ENCODE results near the gene SIAH2.

DNA sequence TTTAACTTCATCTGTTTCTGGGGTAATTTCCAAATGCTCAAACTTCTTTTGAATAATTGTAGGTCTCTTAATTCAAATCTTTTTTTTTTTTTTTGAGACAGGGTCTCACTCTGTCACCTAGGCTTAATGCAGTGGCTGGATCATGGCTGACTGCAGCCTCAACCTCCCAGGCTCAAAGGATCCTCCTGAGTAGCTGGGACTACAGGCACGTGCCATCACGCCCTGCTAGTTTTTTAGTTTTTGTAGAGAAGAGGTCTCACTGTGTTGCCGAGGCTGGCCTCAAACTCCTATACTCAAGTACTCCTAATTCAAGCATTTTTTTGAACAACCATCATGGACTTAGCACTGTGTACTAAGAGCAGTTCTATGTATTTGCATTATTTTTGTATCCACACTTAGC is 3.8 kb upstream of the SIAH2 start:
- TF ChIP-seq, protein P1, sequence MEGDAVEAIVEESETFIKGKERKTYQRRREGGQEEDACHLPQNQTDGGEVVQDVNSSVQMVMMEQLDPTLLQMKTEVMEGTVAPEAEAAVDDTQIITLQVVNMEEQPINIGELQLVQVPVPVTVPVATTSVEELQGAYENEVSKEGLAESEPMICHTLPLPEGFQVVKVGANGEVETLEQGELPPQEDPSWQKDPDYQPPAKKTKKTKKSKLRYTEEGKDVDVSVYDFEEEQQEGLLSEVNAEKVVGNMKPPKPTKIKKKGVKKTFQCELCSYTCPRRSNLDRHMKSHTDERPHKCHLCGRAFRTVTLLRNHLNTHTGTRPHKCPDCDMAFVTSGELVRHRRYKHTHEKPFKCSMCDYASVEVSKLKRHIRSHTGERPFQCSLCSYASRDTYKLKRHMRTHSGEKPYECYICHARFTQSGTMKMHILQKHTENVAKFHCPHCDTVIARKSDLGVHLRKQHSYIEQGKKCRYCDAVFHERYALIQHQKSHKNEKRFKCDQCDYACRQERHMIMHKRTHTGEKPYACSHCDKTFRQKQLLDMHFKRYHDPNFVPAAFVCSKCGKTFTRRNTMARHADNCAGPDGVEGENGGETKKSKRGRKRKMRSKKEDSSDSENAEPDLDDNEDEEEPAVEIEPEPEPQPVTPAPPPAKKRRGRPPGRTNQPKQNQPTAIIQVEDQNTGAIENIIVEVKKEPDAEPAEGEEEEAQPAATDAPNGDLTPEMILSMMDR (IDR thresholded peaks at IDR 0.05; ENCODE audit: borderline replicate concordance, extremely low read depth, low read length, poor library complexity, severe bottlenecking): no peak
- TF ChIP-seq EZH2 (IDR thresholded peaks at IDR 0.05; ENCODE audit: borderline replicate concordance, low read depth, low read length, severe bottlenecking): no peak
